C4-2B (cell line): ENCODE data around the gene ERP44.

Source experiments
- H3K27ac ChIP-seq: fragments of 450-650 bp; 2 replicates; pipeline ENCODE4 v1.5.1; 2017
- CTCF ChIP-seq: fragments of 450-650 bp; conservative IDR thresholded peaks from 2 replicates; pipeline ENCODE4 v1.5.1; 2017; ENCODE audit warnings: mild to moderate bottlenecking
- ZFX ChIP-seq: fragments of 450-650 bp; IDR thresholded peaks from 2 replicates; pipeline ENCODE4 v1.6.1; 2017

ERP44 gene

GRCh38 chr9:100111235-100111634 lies 12.4 kb upstream of the ERP44 start:
- no peak for TF ChIP-seq ZFX
- no peak for TF ChIP-seq CTCF
- H3K27ac ChIP-seq = no peak overlapping the region

- H3K27ac ChIP-seq = no peak overlapping the region
- TF ChIP-seq CTCF = no peak
- TF ChIP-seq ZFX = no peak
These were observed 9.8 kb upstream of the ERP44 start for GRCh38 chr9:100108559-100108958.

DNA sequence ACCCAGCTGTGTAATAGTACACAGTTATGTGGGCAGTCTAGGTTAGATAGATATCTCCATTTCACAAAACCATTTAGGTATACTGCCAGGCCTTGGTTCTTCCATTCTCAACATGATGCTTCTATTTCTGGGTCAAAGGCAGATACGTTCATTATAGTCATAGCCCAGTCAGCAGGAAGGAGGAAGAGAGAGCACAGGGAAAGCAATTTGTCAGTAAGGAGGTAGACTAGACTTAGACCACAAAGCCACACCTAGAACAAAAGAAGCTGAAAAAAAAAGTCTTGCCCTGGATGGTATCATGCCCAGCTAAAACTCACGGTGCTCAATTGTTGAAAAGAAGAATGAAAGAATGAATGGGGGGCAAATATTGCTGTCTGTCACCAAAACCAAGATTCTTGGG lies 7.8 kb upstream of the ERP44 start:
- no peak overlapping the region for H3K27ac ChIP-seq
- no peak for TF ChIP-seq CTCF
- TF ChIP-seq ZFX = no peak

DNA sequence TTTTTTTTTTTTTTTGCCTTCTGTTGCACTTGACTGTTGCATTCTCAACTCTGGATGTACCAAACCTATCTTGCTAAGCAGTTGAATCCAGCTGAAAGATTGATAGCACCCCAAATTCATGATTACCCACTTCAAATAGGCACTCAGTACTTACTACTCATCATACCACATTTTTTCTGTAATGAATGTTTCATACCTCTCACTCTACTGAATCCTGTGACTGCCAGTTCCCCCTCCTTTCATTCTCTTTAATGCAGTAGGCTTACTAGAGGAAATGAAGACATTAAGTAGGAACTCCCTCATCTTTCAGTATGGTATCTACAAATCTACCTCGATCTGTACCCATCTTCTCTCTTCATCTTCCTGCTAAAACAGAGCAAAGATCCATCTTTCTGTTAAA lies 7.1 kb upstream of the ERP44 start:
- no peak overlapping the region for H3K27ac ChIP-seq
- TF ChIP-seq CTCF (no peak), ZFX (no peak)

GRCh38 chr9:100104314-100104713 lies 5.5 kb upstream of the ERP44 start:
- no peak for TF ChIP-seq CTCF
- TF ChIP-seq ZFX = no peak
- no peak overlapping the region for H3K27ac ChIP-seq

GRCh38 chr9:100101608-100102007 lies 2.8 kb upstream of the ERP44 start:
- H3K27ac ChIP-seq = no peak overlapping the region
- no peak for TF ChIP-seq ZFX
- no peak for TF ChIP-seq CTCF

GRCh38 chr9:100100146-100100667 lies 1.4 kb upstream of the ERP44 start:
- peak overlapping the region; percentile 76 for H3K27ac ChIP-seq
- TF ChIP-seq CTCF (no peak), ZFX (no peak)

DNA sequence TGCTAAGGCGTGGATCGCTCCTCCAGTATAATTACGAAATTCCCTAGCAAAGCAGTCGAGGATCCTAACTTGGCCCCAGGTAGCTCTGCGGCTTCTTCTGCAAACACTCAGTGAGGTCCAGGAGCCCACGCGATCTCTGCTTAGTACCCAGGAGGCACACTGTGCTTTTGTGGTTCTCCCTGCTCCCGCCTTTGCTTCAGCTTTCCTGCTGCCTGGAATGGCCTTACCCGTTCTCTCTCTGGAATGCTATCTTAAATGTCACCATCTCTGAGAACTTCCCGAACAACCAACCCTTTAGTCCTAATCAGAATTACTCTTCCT lies 882 bp upstream of the ERP44 start:
- H3K27ac ChIP-seq = peak overlapping the region; percentile 76
- TF ChIP-seq ZFX = no peak
- no peak for TF ChIP-seq CTCF
